ENCODE measurements around the gene SSTR3.
"Not testable (repeated sequence)": the region's sequence is repeated elsewhere in the genome, so short reads cannot be mapped to it uniquely, and the experiment has no call there.

SSTR3 gene

DNA sequence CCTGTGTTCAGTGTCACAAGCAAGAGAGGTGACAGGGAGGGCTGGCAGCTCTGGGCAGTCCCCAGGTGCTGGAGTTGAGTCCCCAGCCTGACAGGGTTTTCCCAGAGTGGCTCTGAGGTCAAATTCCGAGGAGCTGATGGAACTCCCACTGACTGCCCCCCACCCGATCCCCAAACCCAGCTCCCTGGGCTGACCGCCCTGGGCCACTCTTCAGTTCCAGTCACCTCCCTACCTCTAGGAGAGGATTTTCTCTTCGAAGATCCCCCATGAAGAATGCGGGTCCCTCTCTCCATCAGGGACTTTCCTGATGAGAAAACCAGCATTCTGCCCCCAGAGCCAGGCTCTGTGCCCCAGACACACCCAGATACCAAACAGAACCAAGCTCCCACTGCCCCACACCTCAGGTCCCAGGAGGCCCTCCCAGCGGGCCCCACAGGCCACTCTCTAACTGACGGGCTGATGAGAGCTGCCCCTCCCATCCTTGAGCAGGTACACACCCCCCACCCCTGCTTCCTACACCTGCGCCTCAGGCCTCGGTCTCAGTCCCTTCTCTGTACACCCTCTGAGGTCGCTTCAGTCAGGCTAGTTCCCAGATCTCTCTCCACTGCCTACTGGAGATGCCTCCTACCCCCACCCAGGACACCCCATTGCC, 43.9 kb upstream of the SSTR3 start:
- TF ChIP-seq, protein P1, sequence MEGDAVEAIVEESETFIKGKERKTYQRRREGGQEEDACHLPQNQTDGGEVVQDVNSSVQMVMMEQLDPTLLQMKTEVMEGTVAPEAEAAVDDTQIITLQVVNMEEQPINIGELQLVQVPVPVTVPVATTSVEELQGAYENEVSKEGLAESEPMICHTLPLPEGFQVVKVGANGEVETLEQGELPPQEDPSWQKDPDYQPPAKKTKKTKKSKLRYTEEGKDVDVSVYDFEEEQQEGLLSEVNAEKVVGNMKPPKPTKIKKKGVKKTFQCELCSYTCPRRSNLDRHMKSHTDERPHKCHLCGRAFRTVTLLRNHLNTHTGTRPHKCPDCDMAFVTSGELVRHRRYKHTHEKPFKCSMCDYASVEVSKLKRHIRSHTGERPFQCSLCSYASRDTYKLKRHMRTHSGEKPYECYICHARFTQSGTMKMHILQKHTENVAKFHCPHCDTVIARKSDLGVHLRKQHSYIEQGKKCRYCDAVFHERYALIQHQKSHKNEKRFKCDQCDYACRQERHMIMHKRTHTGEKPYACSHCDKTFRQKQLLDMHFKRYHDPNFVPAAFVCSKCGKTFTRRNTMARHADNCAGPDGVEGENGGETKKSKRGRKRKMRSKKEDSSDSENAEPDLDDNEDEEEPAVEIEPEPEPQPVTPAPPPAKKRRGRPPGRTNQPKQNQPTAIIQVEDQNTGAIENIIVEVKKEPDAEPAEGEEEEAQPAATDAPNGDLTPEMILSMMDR (IDR thresholded peaks at IDR 0.05; ENCODE audit: low read depth, low read length): no peak
- DNase-seq (ENCODE audit: extremely low read depth, low read depth): no peak

DNA sequence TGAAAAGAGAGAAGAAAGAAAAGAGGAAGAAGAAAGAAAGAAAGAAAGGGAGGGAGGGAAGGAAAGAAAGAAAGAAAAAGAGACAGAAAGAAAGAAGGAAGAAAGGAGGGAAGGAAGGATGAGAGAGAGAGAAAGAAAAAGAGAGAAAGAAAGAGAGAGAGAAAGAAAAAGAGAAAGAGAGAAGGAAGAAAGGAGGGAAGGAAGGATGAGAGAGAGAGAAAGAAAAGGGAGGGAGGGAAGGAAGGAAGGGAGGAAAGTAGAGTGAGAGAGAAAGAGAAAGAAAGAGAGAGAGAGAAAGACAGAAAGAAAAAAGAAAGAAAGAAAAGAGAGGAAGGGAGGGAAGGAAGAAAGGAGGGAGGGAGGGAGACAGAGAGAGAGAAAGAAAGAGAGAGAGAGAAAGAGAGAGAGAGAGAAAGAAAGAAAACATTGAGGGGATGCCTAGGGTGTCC, 43.3 kb upstream of the SSTR3 start:
- no peak for DNase-seq (ENCODE audit: extremely low read depth, low read depth)
- TF ChIP-seq, protein P1 (IDR thresholded peaks at IDR 0.05; ENCODE audit: low read depth, low read length): no peak

DNA sequence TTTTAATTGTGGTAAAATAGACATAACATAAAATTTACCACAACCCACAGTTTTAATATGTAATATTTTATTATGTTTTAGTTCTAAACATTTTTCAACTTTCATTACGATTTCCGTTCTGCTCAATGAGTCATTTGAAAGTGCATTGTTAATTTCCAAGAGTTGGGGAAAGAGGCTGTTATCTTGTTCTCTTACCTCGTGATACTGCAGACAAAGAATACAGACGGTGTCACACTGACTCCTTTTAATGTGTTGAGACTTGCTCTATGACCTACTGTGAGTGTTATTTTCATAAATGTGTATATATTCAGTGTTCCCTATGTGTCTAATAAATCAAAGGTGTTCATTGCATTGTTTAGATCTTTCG, 42.6 kb upstream of the SSTR3 start:
- TF ChIP-seq, protein P1 (IDR thresholded peaks at IDR 0.05; ENCODE audit: low read depth, low read length): no peak
- DNase-seq (ENCODE audit: extremely low read depth, low read depth): no peak

DNA sequence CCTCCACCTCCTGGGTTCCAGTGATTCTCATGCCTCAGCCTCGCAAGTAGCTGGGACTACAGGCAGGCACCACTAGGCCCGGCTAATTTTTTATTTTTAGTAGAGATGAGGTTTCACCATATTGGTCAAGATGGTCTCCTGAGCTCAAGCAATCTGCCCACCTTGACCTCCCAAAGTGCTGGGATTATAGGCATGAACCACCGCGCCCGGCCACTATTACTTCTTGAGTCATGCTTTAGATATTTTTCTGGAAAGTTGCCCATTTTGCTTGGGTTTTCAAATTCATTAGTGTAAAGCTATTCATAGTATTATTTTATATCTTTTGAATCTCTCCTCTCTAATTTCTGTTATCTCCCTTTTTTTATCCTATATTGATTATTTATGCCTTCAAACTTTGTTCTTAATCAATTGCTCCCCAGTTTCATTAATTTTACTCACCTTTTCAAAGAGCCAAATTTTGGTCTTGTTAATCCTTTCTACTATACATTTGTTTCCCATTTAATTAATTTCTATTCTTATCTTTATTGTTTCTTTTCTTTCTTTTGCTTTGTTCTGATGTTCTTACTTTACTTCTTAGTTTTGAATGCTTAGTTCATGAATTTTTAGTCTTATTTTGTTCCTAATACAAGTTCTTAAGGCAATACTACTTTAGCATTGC, 42.1 kb upstream of the SSTR3 start:
- DNase-seq (ENCODE audit: extremely low read depth, low read depth): no peak

DNA sequence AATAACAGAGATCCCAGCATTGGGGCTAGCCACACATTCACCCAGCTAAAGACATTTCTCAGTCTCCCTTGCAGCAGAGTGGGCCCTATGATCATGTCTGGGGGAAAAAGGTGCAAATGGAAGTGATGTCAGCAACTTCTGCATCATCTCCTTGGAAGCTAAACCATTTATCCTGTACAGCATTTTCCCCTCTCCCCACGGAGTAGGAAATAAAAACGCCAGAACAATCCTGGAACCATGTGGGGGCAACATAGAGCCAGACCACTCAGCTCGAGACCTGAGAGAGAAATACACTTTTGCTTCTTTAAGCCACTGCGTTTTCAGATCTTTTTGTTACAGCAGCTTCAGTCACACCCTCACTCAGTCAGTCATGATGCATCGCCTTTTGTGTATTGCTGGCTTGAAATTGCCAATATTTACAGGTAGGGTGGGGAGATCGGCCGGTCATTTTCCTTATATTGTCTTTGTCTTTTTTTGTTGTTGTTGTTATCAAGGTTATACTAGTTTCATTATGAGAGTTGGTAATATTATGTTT, 40.9 kb upstream of the SSTR3 start:
- DNase-seq (ENCODE audit: extremely low read depth, low read depth): no peak
- TF ChIP-seq, protein P1 (IDR thresholded peaks at IDR 0.05; ENCODE audit: low read depth, low read length): no peak; the same call in 1 of the 2 replicates

More for the DNA sequence above, 42.1 kb upstream of the SSTR3 start:
- TF ChIP-seq, protein P1 (IDR thresholded peaks at IDR 0.05; ENCODE audit: low read depth, low read length): no peak

DNA sequence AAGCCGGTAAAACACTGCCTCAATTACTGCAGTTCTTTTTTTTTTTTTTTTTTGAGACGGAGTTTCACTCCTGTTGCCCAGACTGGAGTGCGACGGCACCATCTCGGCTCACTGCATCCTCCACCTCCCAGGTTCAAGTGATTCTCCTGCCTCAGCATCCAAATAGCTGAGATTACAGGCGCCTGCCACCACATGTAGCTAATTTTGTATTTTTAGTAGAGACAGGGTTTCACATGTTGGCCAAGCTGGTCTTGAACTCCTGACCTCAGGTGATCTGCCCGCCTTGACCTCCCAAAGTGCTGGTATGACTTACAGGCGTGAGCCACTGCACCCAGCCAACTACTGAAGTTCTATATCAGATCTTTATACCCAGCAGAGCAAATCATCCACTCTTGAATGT, 39.6 kb upstream of the SSTR3 start:
- not testable (repeated sequence) for DNase-seq (ENCODE audit: extremely low read depth, low read depth)

DNA sequence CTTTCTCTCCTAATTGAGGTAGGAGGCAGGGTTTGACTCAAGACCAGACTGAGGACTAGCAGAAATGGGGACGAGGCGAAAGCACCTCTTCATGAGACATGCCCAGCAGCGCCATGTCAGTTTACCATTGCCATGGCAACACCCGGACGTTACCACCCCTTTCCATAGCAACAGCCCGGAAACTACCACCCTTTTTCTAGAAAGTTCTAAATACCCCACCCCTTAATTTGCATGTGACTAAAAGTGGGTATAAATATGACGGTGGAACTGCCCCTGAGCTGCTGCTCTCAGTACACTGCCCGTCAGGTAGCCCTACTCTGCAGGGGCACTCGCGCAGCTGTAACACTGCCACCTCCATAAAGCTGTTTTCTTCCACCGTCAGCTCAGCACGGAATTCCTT, 37.7 kb upstream of the SSTR3 start:
- TF ChIP-seq, protein P1 (IDR thresholded peaks at IDR 0.05; ENCODE audit: low read depth, low read length): no peak
- DNase-seq (ENCODE audit: extremely low read depth, low read depth): no peak
